ENCODE measurements around the gene NHLRC4.
A peak's percentile ranks its signal among the peaks of the same experiment; 100 is the strongest.

- TF ChIP-seq ZNF704 (tag by site-specific recombination; IDR thresholded peaks at IDR 0.05) (no peak), SETDB1 (IDR thresholded peaks at IDR 0.05; ENCODE audit: insufficient read length, low read length) (no peak), CTCF (tag by site-specific recombination; IDR thresholded peaks at IDR 0.05) (no peak), BCL11B (tag by site-specific recombination; IDR thresholded peaks at IDR 0.05; ENCODE audit: low read depth) (peak; percentile 62; the same call in 1 of the 2 replicates), KLF1 (tag by site-specific recombination; IDR thresholded peaks at IDR 0.05) (no peak), MZF1 (tag by site-specific recombination; IDR thresholded peaks at IDR 0.05; ENCODE audit: borderline replicate concordance) (no peak), ZNF791 (tag by site-specific recombination; IDR thresholded peaks at IDR 0.05) (no peak), ZNF138 (tag by site-specific recombination; IDR thresholded peaks at IDR 0.05; ENCODE audit: borderline replicate concordance) (no peak)
Measured at GRCh38 chr16:528111-529011, 38.4 kb upstream of the NHLRC4 start.

All from HEK293 (cell line).